SK-N-SH treated with all-trans-retinoic acid at 6 μM for 48 hours (cell line): ENCODE measurements around the gene PDK1.

Source experiments
- BACH2 ChIP-seq: fragments of 250-450 bp; sonication (Bioruptor Pico); IDR thresholded peaks from 2 replicates; pipeline ENCODE4 v1.9.0; 2021; ENCODE audit warnings: mild to moderate bottlenecking, borderline replicate concordance
- ESRRG ChIP-seq: fragments of 250-450 bp; sonication (Bioruptor Pico); IDR thresholded peaks from 2 replicates; pipeline ENCODE4 v1.6.1; 2021; ENCODE audit warnings: mild to moderate bottlenecking
- PPARA ChIP-seq: fragments of 250-450 bp; sonication (Bioruptor Pico); IDR thresholded peaks from 2 replicates; pipeline ENCODE4 v1.5.0; 2020; ENCODE audit warnings: mild to moderate bottlenecking, borderline replicate concordance
- SNAI2 ChIP-seq: fragments of 250-450 bp; sonication (Bioruptor Pico); IDR thresholded peaks from 2 replicates; pipeline ENCODE4 v1.5.0; 2020; ENCODE audit warnings: mild to moderate bottlenecking, moderate library complexity
- ZFP3 ChIP-seq: fragments of 250-450 bp; sonication (Bioruptor Pico); IDR thresholded peaks from 2 replicates; pipeline ENCODE4 v1.5.0; 2020; ENCODE audit warnings: mild to moderate bottlenecking, moderate library complexity
- ZNF70 ChIP-seq: fragments of 450-650 bp; formaldehyde crosslinking; IDR thresholded peaks from 2 replicates; pipeline ENCODE4 v1.5.0; 2020; ENCODE audit warnings: mild to moderate bottlenecking, moderate library complexity
- ZNF8 ChIP-seq: fragments of 450-650 bp; formaldehyde crosslinking; IDR thresholded peaks from 2 replicates; pipeline ENCODE4 v1.5.0; 2020; ENCODE audit warnings: mild to moderate bottlenecking, moderate library complexity
- TF ChIP-seq, protein P1 (sequence below): fragments of 250-450 bp; sonication (Bioruptor Pico); IDR thresholded peaks from 2 replicates; pipeline ENCODE4 v1.8.0; 2020; ENCODE audit warnings: mild to moderate bottlenecking, moderate library complexity, borderline replicate concordance

DNA sequence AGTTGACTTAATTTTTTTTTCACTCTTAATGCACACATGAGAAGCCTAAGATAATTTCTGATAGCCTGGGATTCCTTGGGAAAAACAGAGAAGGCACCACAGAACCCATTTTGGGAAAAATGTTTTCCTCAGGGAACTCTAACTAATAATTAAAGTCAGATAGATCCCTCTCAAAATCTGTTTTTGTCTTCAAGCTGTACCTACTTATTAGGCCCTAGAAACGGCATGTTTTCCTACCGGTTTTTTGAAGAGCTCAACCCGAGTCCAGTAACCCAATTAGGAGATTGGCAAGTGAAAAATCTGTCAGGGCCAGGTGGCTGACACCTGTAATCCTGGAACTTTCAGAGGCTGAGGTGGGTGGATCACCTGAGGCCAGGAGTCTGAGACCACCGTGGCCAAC lies 16.1 kb upstream of the PDK1 start:
- no peak for TF ChIP-seq ZNF8 (CRISPR knock-in tag)
- TF ChIP-seq, protein P1, sequence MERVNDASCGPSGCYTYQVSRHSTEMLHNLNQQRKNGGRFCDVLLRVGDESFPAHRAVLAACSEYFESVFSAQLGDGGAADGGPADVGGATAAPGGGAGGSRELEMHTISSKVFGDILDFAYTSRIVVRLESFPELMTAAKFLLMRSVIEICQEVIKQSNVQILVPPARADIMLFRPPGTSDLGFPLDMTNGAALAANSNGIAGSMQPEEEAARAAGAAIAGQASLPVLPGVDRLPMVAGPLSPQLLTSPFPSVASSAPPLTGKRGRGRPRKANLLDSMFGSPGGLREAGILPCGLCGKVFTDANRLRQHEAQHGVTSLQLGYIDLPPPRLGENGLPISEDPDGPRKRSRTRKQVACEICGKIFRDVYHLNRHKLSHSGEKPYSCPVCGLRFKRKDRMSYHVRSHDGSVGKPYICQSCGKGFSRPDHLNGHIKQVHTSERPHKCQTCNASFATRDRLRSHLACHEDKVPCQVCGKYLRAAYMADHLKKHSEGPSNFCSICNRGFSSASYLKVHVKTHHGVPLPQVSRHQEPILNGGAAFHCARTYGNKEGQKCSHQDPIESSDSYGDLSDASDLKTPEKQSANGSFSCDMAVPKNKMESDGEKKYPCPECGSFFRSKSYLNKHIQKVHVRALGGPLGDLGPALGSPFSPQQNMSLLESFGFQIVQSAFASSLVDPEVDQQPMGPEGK (CRISPR knock-in tag) = no peak
- TF ChIP-seq ESRRG (CRISPR knock-in tag) = no peak
- TF ChIP-seq ZNF70 = no peak
- no peak for TF ChIP-seq PPARA (CRISPR knock-in tag)
- TF ChIP-seq ZFP3 (CRISPR knock-in tag) = no peak
- TF ChIP-seq SNAI2 (CRISPR knock-in tag) = no peak
- no peak for TF ChIP-seq BACH2 (CRISPR knock-in tag)
